HPDE6-E6E7 (cell line): Measurements from ENCODE around the gene TMSB10.
"Not testable (repeated sequence)": the region's sequence is repeated elsewhere in the genome, so short reads cannot be mapped to it uniquely, and the experiment has no call there.

Experiments
- DNase-seq: peaks from one replicate; pipeline ENCODE4 v3.0.0; 2011; ENCODE audit warnings: missing footprints; ENCODE audit errors: extremely low spot score

Gene TMSB10

GRCh38 chr2:84904151-84904550, 1.3 kb upstream of the TMSB10 start:
- no peak for DNase-seq

DNA sequence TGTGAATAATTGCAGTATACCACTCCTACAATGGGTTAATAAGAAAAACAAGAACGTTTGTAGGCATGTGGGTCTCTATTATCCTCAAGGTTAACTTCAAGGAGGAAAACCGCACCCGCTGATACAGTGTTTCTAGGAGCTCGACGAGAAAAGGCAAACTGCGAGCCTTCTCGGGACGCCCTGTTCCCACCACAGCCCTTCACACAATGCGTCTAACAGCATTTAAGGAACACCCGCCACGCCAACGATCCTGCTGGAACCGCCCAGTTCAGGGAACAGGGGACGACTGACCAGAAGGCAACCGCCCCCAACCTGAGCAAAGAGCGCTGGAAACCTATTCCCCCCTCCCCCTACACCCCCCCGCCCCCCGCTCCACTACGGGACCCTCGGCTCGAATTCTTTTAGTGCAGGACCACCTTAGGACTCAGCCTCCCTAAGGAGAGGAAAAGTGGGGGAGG, 710 bp upstream of the TMSB10 start:
- DNase-seq = no peak

DNA sequence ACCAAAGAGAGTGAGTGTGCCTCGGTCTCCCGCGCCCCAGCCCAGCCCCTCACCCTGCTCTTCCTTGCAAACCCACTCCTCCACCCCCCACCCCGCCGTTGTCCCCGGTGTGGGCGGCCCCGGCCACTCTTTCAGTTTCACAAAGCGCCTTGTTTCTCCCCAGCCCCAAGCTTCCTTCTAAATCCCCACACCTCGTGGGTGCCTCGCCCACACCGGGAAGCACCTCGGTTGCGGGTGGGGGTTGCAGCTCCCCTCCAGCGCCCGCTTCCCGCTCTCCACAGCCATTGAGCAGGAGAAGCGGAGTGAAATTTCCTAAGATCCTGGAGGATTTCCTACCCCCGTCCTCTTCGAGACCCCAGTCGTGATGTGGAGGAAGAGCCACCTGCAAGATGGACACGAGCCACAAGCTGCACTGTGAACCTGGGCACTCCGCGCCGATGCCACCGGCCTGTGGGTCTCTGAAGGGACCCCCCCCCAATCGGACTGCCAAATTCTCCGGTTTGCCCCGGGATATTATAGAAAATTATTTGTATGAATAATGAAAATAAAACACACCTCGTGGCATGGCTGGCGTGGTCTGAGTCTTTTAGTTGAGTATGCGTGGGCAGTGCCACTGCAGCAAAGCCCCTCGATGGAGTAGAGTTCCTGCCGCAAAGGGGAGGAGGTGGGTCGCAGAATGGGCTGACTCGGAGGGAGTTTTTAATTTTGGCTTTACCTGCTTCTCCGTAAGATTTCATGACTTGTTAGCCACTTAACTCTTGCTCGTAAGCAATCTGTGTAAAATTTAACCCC, 848 bp downstream of the TMSB10 start:
- DNase-seq = no peak

DNA sequence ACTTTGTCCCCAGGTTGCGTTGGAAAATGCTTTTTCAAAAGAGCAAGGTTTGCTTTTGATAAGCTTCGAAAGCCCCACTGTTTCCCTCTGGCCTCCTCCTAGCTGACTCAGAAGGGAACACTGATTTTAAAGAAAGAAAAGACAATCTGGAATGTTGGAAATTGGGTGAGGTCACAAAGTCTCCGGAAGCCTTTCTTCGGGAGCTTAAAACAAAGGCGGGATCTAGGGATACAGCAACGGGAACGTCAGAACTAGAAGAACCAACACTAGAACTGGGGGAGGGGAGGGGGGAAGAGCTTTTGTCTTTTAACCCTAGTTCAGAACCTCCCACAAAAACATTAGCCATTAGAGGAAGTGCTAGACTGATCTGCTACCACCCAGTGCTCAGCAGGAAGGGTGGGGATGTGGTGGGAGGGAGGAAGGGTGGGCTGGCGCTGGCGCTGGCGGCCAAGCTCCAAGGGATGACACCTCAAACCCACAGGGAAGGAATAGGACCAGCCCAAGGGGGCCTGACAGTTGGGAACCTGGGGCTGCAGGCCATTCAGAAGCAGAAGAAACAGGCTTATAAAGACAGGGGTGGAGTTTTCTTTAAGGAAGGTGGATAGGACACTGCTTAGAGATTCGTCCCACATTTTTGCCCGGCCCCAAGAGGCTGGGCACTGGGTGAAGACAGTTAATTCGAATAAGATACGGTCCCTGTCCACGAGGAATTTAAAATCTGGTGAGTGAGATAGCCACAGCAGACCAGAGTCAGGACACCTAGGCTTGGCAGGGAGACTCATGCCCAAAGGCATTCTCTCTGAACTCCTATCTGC, 1.7 kb downstream of the TMSB10 start:
- peak; percentile 89 for DNase-seq

- no peak for DNase-seq
Measured at GRCh38 chr2:84908948-84909713, 3.7 kb downstream of the TMSB10 start.

GRCh38 chr2:84911135-84911678, 5.8 kb downstream of the TMSB10 start:
- DNase-seq = no peak

DNA sequence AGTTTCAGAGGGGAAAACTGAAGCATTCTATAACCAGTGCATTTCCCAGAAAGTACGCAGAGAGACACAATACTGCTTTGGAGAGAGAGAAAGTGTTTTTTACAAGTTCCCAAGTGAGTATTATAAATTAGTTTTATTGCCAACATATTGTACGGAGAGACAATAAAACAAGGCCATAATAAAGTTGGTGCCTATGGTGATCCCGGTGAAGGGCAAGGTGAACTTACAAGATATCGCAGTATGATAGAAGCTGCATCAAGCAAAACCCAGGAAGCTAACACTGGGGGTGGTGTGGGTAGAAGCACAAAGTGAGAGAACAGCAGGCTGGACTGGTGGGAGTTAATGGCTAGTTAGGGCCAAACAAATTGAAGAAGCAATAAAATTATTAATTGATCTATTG, 7.5 kb downstream of the TMSB10 start:
- DNase-seq = no peak

DNA sequence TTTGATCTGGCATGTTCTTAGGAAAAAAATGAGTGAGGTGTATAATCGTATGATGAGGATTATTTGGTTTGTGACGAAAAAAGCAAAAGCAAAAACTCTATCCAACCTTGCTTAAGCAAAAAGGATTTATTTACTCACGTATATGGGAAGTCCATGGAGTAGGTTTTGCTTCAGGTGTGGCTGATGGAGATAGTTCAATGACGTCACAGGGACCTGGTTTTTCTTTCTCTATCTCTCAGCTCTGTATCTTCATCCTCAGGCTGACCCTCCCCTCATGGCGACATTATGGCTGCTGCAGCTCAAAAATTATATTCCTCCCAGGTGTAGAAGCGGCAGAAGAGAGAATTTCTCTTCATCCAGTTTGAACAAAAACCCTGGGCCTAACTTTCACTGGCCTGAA, 8.9 kb downstream of the TMSB10 start:
- no peak for DNase-seq

GRCh38 chr2:84915675-84916074, 10.2 kb downstream of the TMSB10 start:
- not testable (repeated sequence) for DNase-seq

GRCh38 chr2:84917821-84918220, 12.4 kb downstream of the TMSB10 start:
- not testable (repeated sequence) for DNase-seq

DNA sequence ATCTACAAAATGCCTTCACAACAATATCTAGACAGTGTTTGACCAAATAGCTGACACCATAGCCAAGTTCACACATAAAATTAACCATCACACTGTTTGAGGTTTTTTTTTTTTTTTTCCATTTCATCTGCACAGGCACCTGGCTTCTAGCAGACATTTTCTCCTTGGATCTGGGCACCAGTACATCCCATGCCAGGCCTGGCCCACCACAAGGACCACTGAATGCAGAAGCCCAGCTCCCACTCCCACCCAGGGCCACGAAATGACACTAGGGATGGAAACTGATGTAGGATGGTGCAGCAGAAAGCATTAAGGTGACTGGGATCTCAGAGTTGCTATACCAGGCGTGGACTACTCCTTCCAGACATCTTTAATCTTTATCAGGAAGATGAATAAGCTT, 13.0 kb downstream of the TMSB10 start:
- DNase-seq = no peak

DNA sequence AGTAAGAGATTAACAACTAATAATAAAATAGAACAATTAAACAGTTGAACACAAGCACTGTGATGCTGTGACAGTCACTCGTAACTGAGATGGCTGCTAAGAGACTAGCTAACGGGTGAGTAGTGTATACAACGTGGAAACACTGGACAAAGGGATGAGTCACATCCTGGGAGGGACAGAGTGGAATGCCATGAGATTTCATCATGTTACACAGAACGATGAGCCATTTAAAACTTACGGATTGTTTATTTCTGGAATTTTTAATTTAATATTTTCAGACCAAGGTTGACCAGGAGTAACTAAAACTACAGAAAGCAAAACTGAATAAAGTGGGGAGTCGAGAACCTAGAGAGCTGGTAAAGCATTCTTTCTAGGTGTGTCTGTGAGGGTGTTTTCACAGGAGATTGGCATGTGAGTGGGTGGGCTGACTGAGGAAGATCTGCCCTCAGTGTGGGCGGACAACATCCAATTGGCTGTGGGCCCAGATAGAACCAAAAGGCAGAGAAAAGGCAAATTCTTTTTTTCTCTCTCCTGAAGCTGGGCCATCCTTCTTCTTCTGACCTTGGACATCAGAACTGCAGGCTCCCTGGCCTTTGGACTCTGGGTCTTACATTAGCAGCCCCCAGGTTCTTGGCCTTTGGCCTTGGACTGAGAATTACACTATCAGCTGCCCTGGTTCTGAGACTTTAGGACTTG, 14.6 kb downstream of the TMSB10 start:
- DNase-seq = no peak

DNA sequence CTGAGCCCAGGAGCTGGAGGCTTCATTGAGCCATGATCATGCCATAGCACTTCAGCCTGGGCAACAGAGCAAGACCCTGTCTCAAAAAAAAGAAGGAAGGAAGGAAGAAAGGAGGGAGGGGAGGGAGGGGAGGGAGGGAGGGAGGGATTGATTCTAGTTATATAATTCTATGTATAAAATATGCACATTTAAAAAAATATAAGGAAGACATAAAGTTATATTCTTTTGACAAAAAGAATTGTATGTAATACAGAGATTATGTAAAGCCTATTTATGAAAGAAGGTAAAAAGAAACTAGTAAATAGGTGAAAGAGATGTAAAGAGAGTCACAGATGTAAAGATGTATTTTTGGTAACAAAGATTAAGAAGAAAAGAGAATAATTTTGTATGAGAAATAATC, 17.6 kb downstream of the TMSB10 start:
- no peak for DNase-seq

- DNase-seq = no peak
Measured at GRCh38 chr2:84924173-84925106, 19.0 kb downstream of the TMSB10 start.

DNA sequence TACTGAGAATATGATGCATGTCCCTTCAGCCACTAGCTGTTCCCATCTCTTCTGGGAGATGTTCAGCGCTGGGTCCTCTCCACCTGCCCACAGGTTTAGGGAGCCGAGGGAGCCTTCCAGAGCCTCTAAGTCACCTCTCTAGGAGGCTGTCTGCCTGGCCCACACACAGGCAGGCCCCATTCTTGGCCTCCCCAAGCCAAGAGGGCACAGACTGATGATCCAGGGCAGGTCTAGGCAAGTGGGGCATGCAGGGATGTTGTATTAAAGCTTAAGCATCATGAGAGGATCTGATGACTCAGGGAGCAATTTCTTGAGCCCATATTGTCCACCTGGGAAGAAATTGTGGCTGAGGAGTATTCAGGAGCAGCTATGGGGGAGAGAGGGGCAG, 19.9 kb downstream of the TMSB10 start:
- no peak for DNase-seq

GRCh38 chr2:84925724-84926376, 20.4 kb downstream of the TMSB10 start:
- no peak for DNase-seq

DNA sequence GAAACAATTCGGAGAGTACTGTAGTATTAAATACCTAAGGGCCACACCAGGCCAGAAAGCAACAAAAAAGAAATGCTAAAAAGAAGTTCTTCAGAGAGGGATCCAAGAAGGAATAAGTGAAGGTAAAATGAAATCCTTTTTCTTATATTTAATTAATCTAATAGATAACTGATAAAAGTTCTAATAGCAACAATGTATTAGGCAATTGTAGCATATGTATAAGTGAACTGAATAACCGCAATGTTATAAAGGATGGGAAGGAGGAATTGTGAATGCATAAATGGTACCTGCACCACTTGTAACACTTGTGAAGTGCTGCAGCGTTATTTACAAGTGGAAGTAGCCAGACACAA, 21.8 kb downstream of the TMSB10 start:
- DNase-seq = no peak

DNA sequence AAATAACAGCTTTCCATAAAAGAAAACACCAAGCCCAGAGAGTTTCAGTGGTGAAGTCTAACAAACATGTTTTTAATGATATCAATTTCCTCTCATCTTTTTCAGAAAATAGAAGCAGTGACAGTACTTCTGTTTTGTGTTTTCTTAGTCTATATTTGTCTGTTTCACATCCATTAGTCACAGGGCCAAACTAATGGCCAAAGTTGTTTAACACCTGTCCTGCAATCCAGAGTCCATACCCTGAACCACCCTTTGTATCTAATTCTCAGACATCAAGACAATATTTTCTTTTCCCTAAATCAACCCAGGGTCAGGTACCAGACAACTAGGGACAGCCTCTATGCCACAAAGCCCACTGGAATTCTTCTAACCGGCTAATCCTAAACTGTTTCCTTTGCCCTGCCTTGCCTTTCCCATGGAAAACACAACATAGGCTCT, 25.9 kb downstream of the TMSB10 start:
- DNase-seq = no peak

DNA sequence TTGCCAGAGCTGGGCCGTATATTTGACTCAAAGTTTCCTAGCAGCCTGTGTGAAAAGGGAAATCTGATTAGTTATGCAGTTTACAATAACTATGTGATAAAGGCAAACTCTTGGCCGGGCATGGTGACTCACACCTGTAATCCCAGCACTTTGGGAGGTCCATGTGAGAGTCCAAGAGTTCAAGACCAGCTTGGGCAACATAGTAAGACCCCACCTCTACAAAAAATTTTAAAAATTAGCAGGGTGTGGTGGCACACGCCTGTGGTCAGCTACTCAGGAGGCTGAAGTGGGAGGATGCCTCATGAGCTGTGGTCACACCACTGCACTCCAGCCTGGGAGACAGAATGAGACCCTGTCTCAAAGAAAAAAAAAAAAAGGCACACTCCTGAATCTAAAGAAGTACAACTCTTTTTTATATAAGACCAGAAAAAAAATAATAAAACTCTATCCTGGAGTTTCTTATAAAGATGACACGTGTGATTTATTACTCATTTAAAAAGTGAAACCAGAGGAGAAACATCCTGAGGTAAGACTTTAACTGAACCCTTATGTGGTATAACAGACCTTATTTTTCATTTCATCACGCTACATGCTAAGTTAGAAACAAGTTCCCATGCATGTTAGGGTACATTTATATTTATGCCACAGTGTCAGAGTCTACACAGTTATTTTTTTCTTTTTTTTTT, 32.9 kb downstream of the TMSB10 start:
- no peak for DNase-seq
